HepG2 (cell line): ENCODE measurements around the gene BNIP1.

Experiments used
- HNRNPH1 ChIP-seq: fragments of 200-400 bp; formaldehyde crosslinking; optimal IDR thresholded peaks from 2 replicates; pipeline ENCODE3; 2017; ENCODE audit warnings: mild to moderate bottlenecking, low read depth, low read length
- TCF7L2 ChIP-seq: IDR thresholded peaks from 2 replicates; pipeline ENCODE4 v1.6.1; 2011; ENCODE audit warnings: mild to moderate bottlenecking, low read depth, low read length, moderate library complexity
- ZZZ3 ChIP-seq: sonication (generic); formaldehyde crosslinking; IDR thresholded peaks from 2 replicates; pipeline ENCODE4 v1.4.0; 2020; ENCODE audit warnings: missing genetic modification reagents, mild to moderate bottlenecking, borderline replicate concordance

GRCh38 chr5:173204185-173204979 is 60.1 kb downstream of the BNIP1 start:
- TF ChIP-seq HNRNPH1 (no peak), TCF7L2 (no peak), ZZZ3 (no peak)
